Diencephalon (tissue), 1 donor: ENCODE data around the gene DYRK4. TPM values are rescaled to one million over a fixed set of nuclear protein-coding genes. Genes with fewer than 3 reads are reported as not detected.

Source experiments
- total RNA-seq: library from RNA; depleted of rRNA; stranded (reverse); fragments of >200 nt; gene quantifications from one replicate; pipeline ENCODE4 v1.2.3, GENCODE V29; 2014

The DYRK4 gene
- total RNA-seq, result 27.7 TPM

GRCh38 chr12:4562034-4562657 is at the start of gene DYRK4:
Gene DYRK4, plus strand, starts transcription at chr12:4562208. Its CDS starts 38 bp downstream, at chr12:4562246.

GRCh38 chr12:4538207-4539160 is 23.5 kb upstream of the DYRK4 start, which contains the start of gene RAD51AP1:
Gene RAD51AP1, plus strand, starts transcription at chr12:4538890. Its CDS starts 50 bp downstream, at chr12:4538940.

GRCh38 chr12:4648501-4649357 is 86.7 kb downstream of the DYRK4 start, which contains the start of the genes AKAP3 and NDUFA9:
Gene AKAP3, minus strand, starts transcription at chr12:4649051. Its CDS starts 10,855 bp downstream, at chr12:4638196.
Gene NDUFA9, plus strand, starts transcription at chr12:4649114. Its CDS starts 13 bp downstream, at chr12:4649127.

Other genes starting within 250 kb of the DYRK4 start
- gene TIGAR, start 241.0 kb upstream of the DYRK4 start, total RNA-seq, result 9.0 TPM
- gene FGF23, start 182.5 kb upstream of the DYRK4 start, total RNA-seq, result not detected
- gene FGF6, start 116.4 kb upstream of the DYRK4 start, total RNA-seq, result not detected
- 7.8 TPM for gene RAD51AP1, start 23.3 kb upstream of the DYRK4 start, total RNA-seq
- gene AKAP3, start 86.8 kb downstream of the DYRK4 start, total RNA-seq, result 3.7 TPM
- 41.5 TPM for gene NDUFA9, start 86.9 kb downstream of the DYRK4 start, total RNA-seq
- 48.0 TPM for gene GALNT8, start 158.2 kb downstream of the DYRK4 start, total RNA-seq